NCI-H524 treated with DMSO at 0.1 percent for 48 hours (cell line): ENCODE data around the gene ANKS1A.
"Not testable (repeated sequence)": the region's sequence is repeated elsewhere in the genome, so short reads cannot be mapped to it uniquely, and the experiment has no call there.

Experiments
- DNase-seq: peaks from one replicate; lab custom pipeline; 2025; lab: John Stamatoyannopoulos, UW

Gene ANKS1A, protein sequence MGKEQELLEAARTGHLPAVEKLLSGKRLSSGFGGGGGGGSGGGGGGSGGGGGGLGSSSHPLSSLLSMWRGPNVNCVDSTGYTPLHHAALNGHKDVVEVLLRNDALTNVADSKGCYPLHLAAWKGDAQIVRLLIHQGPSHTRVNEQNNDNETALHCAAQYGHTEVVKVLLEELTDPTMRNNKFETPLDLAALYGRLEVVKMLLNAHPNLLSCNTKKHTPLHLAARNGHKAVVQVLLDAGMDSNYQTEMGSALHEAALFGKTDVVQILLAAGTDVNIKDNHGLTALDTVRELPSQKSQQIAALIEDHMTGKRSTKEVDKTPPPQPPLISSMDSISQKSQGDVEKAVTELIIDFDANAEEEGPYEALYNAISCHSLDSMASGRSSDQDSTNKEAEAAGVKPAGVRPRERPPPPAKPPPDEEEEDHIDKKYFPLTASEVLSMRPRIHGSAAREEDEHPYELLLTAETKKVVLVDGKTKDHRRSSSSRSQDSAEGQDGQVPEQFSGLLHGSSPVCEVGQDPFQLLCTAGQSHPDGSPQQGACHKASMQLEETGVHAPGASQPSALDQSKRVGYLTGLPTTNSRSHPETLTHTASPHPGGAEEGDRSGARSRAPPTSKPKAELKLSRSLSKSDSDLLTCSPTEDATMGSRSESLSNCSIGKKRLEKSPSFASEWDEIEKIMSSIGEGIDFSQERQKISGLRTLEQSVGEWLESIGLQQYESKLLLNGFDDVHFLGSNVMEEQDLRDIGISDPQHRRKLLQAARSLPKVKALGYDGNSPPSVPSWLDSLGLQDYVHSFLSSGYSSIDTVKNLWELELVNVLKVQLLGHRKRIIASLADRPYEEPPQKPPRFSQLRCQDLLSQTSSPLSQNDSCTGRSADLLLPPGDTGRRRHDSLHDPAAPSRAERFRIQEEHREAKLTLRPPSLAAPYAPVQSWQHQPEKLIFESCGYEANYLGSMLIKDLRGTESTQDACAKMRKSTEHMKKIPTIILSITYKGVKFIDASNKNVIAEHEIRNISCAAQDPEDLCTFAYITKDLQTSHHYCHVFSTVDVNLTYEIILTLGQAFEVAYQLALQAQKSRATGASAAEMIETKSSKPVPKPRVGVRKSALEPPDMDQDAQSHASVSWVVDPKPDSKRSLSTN

DNA sequence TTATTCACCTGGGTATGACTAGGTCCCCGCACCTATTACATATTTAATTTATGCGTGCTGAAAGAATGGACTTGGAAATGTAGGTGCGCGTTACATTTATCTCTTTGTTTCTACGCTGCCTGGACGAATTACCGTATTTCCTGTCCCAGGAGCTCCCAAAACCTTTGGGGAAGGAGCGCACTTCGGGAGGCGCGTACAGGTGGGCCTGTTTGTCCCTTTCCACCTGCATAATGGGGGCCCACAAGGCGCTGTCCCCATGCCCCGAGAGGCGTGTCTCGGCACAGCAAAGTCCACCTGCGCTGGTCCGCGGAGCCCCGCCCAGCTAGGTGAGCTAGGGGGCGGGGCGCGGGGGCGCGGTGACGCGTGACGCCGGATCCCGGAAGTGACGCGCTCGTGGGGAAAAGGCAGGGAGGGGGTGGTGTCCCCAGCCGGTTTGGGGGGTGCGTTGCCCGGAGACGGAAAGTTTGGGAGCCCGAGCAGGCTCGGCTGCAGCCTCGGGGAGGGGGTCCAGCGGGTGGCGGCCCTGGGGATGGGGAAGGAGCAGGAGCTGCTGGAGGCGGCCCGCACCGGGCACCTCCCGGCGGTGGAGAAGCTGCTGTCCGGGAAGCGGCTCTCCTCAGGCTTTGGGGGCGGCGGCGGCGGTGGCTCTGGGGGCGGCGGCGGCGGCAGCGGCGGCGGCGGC lies at the start of gene ANKS1A:
Gene ANKS1A (plus strand): TSS at position 382 of the 682 bp plus-strand sequence. CDS start 148 bp downstream, at position 530.
- DNase-seq: no peak

DNA sequence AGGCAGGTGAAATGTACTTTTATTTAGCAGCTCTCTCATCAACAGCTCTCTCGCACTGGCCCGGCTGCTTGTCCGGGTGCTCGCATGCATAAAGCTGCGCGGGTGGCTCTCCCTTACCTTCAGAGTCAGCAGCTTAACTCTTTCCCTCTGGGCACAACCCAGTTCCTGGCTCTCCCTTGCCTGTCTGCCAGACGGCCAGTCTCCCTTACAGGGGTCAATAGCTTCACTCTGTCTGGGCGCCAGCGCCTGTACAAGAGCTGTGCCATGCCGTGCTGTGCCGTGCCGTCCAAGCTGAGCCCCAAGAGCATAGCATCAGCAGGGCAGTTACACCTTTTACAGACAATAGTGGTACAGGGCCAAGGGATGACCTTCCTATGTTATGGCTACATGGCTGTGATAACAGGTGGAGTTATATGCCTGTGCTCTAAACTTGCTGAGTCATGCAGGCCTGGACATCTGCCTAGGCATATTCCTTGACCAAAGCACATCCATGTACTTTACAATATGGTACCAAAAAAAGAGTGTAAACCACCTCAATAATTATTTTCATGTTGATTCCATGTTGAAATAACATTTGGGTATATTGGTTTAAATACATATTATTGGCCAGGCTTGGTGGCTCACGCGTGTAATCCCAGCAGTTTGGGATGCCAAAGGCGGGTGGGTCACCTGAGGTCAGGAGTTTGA lies 49.2 kb upstream of the ANKS1A start:
- DNase-seq: no peak

DNA sequence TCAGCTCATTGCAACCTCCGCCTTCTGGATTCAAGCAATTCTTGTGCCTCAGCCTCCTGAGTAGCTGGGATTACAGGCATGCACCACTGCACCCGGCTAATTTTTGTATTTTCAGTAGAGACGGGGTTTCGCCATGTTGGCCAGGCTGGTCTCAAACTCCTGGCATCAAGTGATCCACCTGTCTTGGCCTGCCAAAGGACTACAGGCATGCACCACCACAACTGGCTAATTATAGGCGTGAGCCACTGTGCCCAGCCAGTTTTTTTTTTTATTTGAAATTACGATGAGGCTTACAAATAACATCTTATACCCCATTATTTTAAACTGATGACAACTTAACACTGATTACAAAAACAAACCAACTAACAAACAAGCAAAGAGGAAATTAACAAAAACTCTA lies 40.0 kb upstream of the ANKS1A start:
- DNase-seq: not testable (repeated sequence)

DNA sequence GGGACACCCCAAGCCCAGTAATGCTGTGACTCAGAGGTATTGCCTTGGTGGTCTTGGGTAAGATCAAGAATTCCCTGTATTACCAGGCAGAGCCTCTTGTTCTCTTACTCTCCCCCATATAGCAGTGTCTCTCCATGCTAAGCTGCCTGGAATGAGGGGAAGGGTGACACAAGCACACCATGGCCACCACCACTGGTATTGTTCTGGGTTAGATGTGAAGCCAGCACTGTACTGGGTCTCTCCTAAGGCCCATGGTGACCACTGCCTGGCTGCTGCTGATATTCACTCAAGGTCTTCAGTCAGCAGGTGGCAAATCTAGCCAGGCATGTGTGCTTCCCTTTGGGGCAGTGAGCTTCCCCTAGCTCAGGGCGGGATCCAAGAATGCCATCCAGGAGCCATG lies 37.7 kb upstream of the ANKS1A start:
- no peak for DNase-seq

DNA sequence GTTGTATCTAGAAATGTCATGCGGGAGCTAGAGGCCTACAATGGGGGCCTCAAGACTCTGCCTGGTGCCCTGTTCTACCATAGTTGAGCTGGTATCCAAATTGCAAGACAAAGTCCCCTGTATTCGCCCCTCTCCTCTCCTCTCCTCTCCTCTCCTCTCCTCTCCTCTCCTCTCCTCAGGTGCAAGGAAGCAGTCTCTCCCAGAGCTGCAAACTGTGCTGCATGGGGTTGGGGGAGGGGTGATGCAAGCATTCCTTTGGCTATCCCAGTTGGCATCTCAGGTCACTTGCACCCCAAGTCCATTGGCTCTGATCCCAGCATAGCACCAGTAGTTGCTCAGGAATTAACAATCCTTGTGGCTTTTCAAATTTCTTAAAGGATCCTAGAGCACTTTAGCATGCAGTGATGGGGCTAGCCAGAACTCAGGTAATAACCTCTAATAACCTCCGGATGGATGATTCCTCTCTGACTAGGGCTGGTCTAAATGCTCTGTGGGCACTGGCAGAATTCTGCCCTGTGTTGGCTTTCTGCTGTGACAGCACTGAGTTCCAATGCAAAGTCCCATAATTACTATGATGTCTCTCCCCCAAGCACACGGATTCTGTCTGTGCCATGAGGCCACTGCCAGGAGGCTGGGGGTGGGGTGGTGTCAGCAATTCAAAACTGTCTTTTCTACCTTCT lies 36.5 kb upstream of the ANKS1A start:
- DNase-seq: no peak

DNA sequence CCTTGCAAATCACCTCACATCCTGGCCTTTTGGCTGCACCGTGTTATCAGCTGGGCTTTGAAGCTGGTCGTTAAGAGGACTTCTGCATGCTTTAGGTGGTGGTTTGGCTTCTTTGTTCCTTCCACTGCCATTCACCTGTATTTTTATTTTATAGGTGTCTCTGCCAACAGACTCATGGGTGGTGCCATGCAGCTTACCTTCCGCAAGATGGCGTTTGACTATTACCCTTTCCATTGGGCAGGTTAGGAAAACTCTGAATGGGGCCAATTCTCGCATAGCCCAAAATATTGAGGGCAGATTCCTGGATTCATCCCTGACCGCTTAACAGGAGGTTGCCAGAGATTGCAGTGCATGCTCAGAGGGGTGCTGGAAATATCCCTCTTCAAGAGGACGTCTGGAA lies 33.6 kb upstream of the ANKS1A start:
- no peak for DNase-seq

DNA sequence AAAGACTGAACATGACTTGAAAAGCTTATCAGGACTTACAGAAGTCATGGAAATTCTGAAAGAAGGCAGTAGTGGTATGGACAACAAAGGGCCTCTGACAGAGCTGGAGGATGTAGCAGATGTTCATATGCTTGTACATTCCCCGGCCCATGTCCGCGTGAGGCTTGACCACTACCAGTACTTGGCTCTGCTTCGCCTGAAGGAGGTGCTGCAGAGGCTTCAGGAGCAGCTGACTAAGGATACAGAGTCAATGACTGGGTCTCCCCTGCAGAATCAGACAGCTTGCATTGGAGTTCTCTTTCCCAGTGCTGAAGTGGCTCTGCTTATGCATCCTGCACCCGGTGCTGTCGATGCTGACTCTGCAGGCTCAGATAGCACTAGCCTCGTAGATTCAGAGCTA lies 30.4 kb upstream of the ANKS1A start:
- no peak for DNase-seq

DNA sequence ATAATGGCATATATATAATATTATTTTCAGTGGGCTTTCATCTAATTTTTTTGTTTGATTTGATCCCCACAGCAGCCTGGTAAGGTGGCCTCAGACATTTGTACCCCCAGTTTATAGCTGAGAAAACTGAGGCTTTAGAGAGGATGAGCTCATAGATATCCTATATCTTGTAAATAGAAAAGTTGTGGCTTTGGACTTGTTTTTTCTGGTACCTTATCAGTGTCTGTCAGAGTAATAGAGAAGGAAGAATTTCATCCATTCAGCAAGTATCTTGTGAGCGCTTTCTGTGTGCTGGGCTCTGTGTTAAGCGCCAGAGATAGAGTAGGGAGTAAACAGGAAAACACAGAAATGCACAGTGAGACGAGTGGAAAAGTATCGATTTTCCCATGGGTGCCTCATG lies 29.1 kb upstream of the ANKS1A start:
- DNase-seq: no peak

DNA sequence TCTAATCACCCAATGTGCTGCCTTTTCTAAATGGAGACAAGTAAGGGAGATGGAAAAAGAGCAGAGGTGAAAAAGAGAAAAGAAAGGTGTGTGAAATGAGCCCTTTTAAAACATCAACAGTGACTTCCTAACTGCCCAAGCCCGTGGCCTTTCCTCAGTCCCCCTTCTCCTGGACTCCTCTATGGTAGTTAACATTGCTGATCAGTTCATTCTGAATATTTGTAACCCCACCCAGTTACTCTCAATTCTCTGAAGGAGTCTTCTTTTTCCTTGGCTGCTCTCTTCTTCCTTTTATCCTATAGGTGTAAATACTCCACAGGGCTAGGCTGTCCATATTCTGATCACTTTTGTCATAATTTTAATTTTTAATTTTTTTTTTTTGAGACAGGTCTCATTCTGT lies 28.3 kb upstream of the ANKS1A start:
- no peak for DNase-seq

DNA sequence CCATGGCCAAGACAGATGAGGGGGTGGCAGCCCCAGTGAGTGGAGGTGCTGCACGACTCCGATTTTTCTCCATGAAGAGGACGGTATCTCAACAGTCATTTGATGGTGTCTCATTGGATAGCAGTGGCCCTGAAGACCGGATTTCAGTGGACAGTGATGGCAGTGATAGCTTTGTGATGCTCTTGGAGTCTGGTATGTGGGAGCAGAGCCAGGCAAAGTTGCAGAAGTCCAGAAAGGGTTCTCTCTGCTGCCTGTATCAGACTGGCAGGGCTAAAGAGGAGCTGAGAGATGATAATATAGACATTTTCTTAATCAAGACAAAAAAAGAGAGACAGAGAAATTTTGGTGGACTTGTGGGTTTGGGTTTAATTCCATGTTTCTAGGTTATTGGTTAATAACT lies 25.0 kb upstream of the ANKS1A start:
- no peak for DNase-seq

DNA sequence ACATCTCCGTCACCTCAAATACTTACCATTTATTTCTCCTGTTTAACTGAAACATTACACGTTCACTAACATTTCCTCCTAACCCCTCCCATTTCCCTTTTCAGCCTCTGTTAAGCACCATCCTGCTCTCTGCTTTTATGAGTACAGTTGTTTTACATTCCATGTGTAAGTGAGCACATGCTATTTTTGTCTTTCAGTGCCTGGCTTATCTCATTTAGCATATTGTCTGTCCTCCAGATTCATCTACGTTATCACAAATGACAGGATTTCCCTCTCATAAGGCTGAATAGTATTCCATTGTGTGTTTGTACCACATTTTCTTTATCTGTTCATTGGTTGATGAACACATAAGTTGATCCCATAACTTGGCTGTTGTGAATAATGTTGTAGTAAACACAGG lies 23.9 kb upstream of the ANKS1A start:
- DNase-seq: no peak

DNA sequence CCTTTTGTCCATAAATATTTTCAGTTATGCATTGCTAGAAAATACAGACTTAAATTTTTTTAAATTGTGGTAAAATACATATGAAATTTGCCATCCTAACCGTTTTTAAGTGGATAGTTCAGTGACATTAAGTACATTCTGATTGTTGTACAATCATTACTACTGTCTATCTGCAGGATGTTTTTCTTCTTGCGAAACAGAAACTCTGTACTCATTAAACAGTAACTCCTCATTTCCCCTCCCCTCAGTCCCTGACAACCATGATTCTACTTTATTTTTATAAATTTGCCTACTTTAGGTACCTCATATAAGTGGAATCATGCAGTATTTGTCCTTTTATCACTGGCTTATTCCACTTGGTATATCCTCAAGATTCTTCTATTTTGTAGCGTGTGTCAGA lies 22.5 kb upstream of the ANKS1A start:
- DNase-seq: no peak

DNA sequence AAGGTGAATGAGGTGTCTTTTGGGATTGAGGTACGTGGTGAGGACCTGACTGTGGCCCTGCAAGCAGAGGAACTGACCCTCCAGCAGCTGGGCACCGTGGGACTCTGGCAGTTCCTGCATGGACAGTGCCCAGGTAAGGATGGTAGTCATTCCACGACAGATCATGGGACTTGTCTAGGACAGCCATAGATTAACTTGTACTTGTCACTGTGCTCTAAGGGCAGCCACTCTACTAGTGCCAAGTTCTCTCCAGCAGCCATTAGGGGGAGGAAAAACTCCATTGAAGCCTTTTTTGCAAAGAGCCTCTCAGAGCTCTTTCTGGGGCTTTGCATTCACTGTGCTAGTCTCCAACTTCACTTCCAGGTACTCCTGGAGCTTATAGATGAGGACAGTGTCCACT lies 21.6 kb upstream of the ANKS1A start:
- no peak for DNase-seq

DNA sequence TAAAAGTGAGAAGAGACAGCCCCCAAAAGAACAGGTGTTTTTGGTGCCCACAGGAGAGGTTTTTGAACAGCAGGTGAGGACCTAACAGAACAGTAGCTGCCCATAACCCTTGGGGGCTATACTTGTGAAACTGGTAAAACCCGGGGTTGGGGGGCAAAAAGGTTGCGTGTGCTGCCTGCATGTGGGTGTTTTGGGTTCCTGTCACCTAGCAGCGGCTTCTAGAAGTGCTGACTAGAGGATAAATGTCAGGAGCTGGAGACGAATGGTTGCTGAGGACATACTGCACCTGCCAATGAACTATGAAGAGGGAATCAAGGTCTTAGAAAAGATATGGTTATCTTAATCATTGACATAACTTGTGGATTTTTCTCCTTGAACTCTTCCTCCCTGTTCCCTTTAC lies 17.2 kb upstream of the ANKS1A start:
- DNase-seq: no peak

DNA sequence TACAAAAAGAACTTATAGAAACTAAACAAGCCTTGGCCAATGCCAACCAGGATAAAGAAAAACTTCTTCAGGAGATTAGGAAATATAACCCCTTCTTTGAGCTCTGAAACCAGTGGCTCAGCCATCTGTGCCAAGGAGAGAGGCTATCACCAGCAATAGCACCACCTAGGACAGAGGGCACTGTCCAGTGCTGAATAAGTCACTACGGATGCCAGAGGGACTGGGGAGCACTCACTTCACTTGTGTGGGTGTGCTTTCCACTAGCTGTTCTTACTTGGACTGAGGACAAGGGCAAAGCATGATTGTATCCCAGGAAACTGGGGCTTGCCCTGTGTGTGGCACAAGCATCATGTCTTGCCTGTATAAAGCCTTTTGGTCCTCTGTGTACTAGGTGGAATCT lies 16.7 kb upstream of the ANKS1A start:
- DNase-seq: no peak

DNA sequence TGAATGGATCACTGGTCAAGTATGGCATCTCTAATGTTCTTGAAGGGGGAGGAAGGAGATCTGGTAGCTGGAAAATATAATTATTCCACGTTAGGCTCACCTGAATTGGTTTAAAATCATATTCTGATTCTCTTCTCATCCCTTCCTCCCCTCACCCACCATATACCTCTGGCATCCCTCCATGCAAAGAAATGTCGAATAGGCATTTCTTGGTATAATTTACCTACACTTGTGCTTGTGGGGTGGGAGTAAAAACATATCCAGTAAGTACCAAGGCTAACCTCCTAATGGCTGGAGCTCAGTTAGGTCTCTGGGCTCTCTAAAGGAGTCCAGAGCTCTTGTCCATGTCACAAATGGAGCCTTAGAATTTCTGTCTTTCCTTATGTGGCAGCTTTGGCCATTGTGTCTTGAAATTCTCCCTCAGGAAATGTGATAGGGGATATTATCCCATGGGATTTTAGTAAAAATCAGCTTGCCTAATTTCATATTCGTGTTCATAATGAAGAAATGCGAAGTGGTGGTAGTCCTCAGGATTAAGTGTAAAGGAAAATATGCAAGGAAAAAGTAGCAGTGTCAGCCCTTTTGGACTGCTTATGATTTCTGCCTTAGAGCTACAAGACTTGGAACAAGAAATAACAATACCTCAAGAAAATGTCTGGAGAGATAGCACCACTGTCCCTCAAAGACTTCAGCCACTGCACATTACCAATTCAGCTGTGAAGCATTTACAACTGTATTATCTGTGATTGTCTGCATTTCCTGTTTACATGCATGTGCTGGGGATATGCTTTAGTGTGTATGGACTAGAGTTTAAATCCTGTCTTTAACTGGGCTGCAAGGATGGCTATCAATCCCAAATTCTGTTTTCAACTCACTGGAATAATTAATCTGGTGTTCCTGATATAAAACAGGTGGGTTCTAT lies 13.5 kb upstream of the ANKS1A start:
- DNase-seq: no peak

DNA sequence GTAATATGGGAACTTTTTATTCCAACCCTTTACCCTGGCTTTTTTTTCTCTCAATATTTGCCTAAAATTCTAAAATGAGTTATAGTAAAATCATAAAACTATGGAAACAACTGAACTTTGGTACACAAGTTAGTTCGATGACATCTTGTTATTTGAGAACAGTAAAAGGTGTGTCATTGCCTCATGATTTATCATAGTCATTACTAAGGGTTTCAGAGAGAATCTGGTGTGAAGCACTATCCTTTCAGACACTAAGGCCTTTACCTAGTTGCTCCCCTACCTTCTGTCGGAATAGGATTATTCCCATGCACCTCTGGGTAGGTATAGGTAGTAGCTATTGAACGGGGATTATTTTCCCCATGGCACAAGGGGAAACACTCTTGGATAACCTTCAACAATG lies 12.6 kb upstream of the ANKS1A start:
- DNase-seq: no peak

DNA sequence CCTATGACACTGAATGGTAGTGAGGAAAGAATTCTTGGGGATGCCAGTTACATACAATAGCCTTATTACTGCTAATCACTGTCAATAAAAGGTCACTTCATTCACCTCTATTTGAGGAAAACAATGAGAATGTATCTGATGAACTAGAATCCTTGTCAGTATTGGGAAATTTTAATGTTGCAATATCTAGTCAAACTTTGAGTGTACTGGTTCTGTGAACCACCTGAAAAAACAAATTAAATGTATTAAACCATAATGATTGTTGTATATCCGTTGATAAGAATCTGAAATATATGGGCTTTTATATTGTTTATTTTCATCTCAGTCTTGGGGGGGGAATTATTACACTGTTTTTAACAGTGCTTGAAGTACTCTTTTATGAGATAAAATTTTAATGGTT lies 11.8 kb upstream of the ANKS1A start:
- DNase-seq: no peak

DNA sequence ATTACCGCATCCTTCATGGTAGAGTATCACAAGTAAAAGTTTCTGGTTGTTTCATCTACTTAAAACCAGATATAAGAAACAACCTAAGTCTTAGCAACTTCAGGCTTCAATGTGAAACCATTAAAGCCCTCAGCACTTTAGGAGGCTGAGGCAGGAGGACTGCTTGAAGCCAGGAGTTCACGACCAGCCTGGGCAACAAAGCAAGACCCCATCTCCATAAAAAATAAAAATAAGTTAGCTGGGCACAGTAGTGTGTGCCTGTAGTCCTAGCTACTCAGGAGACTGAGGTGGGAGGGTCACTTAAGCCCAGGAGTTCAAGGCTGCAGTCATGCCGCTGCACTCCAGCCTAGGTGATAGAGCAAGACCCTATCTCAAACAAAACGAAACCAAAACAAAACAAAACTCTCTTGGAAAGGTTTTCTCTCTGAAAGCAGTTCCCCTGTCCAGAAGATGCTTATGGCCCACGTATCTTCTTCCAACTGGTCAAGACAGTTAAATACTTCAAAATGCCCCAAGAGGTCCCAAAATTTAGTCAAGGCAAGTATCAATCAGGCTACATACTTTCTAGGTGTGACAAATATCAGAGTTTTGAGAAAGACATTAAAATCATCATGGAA lies 11.1 kb upstream of the ANKS1A start:
- DNase-seq: no peak
